GM12892 (cell line): ENCODE measurements around the gene CFAP90.

ENCODE experiments used
- POLR2A ChIP-seq: IDR thresholded peaks from 2 replicates; pipeline ENCODE4 v1.6.1; 2011; ENCODE audit warnings: low read depth, low read length, control low read depth
- TAF1 ChIP-seq: IDR thresholded peaks from 2 replicates; pipeline ENCODE4 v1.6.1; 2011; ENCODE audit warnings: low read depth, mild to moderate bottlenecking, control low read depth, low read length, borderline replicate concordance

DNA sequence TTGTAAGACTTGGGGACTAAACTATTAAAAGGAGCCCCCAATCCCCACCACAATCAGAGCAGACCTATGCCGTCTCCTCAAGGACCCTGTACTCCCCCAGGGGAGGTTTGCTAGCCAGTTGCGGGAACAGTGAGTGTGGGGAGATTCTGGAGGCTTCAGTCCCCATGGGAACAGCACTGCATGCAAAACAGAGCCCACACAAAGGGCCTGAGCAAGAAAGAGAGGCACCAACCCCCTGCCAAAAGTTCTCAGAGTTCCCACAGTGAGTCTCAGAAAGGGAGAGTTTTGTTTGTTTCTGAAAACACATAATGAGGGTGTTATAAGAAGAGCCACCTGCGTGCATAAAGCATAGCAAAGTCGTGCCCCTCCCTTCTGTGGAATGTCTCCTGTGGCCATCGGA is 56.6 kb downstream of the CFAP90 start:
- TF ChIP-seq TAF1 (no peak), POLR2A (no peak)
